CD4-positive, alpha-beta T cell treated with Interleukin-6 at 100 ng/mL for 8 hours (primary cell): ENCODE measurements around the gene CCND1.
A peak's percentile ranks its signal among the peaks of the same experiment; 100 is the strongest.

Experiments used
- DNase-seq: peaks from one replicate; pipeline ENCODE4 v3.0.0-alpha.2; 2020; ENCODE audit warnings: mixed read lengths, low spot score

The CCND1 gene

DNA sequence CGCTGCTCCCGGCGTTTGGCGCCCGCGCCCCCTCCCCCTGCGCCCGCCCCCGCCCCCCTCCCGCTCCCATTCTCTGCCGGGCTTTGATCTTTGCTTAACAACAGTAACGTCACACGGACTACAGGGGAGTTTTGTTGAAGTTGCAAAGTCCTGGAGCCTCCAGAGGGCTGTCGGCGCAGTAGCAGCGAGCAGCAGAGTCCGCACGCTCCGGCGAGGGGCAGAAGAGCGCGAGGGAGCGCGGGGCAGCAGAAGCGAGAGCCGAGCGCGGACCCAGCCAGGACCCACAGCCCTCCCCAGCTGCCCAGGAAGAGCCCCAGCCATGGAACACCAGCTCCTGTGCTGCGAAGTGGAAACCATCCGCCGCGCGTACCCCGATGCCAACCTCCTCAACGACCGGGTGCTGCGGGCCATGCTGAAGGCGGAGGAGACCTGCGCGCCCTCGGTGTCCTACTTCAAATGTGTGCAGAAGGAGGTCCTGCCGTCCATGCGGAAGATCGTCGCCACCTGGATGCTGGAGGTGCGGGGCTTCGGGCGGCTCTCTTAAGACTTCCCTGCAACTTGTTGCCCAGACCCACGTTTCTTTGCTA is at the start of gene CCND1:
Gene CCND1, plus strand, starts transcription at position 162 of the 587 bp plus-strand sequence. Its CDS starts 158 bp downstream, at position 320.
- DNase-seq, result peak; percentile 30

DNA sequence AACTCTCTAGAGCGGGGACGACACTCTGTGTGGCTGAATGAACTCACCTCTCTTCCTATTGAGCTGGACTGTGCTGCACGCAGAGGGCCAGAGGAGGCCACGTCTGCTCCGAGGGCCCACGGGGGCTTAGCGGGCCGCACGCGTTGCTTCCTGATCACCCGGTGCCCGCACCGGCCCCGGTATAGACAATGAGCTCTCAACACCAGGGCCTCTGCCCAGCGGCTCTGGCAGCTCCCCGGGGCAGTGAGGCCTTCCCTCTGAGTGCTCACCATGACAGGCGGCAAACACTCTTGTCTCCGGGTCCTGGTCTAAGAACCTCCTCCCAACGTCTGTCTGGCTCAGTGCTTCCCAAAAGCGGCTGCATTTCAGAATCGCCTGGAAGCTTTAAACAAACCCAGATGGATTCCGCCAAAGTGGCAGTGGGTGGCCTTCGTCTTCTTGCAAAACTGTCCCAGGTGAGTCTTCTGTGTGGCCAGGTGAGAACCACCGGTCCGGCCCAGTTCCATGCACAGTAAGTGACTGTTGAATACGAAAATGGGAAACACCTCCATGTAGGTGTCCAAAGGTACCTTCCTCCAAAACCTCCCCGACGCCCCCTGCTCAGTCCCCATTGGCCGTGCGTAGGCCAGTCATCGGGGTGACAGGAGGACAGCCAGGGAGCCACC is 47.8 kb upstream of the CCND1 start:
- DNase-seq, result no peak

DNA sequence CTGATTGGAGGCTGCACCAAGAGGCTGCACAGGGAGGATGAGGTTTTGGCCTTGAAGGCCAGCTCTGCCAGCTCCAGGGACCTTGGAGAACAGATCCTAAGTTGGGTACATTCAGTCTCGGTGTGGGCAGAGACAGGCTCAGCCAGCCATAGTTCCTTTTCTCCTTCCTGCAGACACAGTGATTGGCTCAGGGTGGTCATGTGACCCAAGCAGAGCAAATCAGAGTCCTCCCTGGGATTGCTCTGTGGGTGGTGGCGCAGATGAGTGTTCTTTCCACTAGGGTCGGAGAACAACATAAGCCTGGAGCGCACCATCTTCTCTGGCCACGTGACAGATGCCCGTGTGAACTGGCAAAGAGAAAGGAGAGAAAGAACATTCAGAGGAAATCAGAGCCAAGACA is 47.1 kb upstream of the CCND1 start:
- DNase-seq, result no peak

- no peak for DNase-seq
These were observed 46.5 kb upstream of the CCND1 start for GRCh38 chr11:69594481-69594880.

DNA sequence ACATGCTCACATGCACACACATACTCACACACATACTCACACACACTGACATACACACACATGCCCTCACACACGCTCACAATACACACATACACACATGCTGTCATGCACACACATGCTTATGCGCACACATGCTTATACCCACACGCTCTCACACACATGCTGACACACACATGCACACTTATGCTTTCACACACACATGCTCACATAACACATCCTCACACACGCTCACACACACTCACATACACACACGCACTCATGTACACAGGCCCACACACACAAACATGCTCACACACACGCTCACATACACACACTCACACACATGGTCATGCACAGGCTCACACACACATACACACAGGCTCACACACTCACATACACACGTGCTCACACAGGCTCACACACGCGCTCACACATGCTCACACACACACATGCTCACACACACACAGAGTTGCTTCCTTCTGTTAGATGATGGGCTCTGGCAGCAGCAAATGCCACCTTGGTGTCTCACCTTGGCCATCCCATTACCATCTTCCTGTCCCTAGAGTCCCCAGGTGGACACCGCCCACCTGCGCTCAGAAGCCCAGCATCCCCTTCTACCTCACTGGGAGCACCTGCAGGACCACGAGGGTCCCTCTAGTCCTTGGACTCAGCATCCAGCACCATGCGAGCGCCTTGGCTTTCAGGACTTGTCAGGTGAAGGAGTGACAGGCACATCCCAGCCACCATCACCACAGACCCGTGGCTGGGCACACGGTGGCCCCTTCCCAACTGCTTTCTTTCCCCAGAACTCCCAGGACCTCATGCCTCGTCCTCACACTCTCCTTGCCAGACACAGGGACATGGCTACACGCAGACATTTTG is 44.9 kb upstream of the CCND1 start:
- DNase-seq, result no peak

DNA sequence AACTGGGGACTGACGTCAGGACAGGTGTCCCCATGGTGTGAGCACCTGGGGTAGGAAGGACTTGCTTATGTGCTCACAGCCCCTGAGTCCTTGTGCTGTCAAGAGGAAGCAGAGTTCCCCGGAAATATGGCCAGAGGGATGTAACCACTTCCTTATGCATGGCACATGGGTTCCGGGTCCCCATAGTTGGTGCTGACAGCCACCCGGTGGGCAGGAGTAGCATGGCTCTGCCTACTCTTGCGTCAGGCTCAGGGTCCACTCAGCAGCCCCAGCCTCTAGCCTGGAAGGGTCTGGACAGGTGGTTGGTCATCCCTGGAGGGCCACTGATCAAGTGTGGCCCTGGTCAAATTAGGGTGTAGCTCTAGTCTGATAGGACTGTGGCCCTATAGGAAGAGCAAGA is 42.8 kb upstream of the CCND1 start:
- no peak for DNase-seq

DNA sequence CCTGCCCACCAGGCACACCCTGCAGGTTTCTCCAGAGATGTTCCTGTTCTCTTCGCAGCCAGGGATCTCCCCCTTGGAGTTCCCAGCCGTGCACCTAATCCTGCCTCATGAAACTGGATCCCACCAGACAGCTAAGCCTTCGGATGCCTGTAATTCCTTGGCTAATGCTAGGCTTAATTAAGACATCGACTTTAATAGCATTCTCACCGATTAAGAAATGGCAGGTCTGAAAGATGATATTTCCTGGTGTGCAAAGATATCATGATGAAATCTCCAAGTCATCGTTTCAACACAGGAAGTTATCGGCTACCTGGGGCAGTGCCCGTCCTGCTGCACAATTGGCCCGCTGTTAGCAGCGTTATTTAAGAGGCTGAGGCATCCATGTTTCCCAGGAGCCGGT is 41.5 kb upstream of the CCND1 start:
- DNase-seq, result no peak

DNA sequence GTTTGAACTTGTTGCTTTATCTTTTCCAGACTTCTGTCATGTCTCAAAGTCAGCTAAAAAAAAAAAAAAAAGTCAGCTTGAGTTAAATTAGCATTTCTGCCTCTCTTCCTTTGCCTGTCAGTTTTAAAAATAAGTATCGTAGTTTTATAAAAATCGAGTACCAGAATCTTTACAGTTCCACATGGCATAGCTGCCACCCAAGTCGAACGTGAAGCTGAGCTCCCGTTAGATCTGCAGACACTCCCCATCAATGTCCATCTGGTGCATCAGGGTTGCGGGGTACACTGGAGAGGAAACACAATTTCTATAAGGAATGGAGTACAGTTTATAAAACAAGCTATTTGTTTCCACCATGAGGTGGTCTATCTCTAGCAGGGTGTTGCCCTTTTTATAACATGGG is 41.0 kb upstream of the CCND1 start:
- no peak for DNase-seq

- no peak for DNase-seq
These were observed 39.7 kb upstream of the CCND1 start for GRCh38 chr11:69601011-69601975.

DNA sequence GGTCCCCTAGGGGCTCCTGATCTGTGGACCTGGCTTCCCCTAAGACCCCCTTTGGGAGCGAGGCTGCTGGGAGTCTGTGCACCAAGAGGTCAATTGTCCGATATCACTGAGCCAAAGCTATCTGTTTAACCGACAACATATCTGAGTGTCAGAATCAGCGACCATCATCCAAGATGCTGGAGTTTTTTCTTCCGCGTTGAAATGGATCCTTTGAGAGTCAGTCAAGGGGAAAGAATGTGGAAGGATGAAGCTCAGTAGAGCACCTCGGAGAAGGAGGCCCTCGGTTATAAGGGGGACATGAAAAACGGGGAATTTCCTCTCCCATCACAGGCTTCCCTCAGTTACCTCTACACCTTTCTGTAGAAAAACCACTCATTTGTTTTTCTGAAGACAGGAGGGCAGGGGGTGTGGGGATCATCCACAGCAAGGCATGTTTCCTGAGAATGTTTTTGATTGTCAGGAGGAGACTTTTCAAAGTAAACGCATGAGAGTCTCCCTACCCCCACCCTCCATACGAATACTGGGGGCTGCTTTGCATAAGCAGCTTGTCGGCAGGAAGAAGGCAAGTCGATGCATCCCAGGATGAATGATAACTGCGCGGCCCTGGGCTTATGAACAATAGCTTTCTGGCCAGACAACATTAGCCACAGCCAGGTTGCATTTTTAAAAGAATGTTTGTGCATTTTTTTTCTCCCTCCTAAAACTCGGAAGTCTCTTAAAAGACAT is 37.7 kb upstream of the CCND1 start:
- DNase-seq, result no peak

DNA sequence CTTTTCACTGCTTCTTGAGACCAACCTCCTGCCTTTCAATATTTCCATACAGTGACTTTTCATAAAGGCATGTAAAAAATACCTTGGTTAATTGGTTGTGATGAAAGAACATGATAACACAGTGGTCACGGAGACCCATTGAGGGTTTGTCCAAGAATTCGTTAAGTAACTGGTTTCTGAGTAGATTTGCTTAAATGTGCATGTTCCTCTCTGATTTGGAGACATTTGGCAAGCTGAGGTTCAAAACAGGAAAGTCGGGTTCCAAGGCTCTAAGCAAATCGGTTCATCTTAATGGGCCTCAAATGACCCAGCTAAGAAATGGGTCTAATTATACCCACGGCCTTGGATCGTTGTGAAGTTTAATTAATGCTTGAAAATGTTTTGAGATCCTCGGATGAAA is 36.9 kb upstream of the CCND1 start:
- DNase-seq, result no peak

- no peak for DNase-seq
These were observed 35.0 kb upstream of the CCND1 start for GRCh38 chr11:69605737-69606526.

DNA sequence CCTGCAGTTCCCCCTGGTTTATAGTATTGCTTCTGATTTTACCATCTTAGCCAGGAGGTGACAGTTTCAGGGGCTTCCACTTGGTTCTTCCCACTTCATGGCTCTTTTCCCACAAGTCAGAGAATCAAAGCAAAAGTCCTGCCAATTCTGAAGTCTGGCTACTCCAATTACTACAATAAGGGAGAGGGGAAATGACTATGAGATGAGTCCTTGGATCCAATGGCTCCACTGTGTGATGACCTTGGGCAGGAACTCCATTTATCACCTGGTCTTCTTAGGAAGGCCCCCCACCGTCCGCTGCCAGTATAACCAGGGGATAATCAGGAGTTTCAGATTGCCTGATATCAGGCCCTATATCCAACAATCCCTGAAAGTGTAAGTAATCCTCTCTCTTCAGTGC is 31.6 kb upstream of the CCND1 start:
- no peak for DNase-seq

DNA sequence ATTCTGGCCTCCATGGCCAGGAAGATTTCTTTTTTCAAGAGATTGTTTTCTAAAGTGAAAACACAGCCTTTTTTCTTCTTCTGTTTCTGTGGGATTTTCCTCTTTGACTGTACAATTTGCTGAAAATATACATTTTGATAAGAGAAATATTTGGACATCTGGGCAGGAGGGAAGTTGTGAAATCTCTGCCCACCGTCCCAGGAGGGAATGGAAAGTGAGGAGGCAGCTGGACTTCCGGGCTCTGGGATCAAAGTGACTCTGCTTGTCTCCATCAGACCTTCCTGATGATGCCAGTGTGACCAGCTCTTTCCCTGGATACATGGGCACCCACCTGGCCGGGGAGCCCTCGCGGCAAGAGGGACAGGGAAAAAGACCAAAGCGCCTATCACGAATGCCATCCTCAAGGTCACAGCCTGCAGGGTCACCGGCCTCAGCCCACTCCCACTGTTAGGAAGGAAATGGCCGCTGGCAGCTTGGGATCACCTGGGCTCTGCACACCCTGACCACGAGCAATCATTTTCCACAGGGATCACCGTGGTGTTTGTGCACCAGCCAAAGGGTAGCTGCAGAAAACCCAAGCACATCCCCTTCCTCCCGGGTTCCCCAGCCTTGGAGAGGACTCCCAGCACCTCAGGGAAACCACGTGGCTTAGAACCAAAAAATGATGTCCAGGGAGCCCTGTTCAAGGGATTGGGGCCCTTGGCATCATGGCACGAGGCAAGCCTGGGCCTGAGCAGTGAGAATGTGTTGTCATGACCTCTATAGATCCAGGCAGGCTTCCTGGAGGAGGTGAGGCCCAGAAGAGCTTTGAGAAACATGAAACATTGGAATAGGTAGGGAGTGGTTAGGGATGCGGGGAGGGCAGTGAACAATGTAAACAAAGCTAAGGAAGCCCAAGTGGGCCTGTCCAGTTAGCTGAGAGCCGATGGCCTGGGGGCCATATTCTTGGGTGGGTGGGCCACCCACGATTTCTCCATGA is 29.1 kb upstream of the CCND1 start:
- no peak for DNase-seq

DNA sequence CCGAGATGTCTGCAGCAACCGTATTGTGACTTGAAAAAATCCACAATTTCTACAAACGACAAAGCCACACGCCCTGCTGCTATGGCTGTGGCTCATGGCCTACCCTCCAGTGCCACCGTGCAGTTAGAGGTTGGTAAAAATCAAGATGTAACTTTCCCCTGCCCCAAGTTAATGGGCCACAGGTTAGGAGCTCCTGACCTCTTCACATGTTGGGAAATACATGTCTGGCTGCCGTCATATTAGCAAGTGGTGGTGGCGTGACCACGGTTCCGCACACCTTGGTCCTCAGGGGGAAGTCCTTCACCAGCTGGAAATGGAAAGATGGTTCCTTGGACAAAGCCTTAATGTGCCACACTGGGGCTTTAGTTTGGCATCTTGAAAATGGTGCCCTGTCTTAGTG is 27.4 kb upstream of the CCND1 start:
- DNase-seq, result no peak

DNA sequence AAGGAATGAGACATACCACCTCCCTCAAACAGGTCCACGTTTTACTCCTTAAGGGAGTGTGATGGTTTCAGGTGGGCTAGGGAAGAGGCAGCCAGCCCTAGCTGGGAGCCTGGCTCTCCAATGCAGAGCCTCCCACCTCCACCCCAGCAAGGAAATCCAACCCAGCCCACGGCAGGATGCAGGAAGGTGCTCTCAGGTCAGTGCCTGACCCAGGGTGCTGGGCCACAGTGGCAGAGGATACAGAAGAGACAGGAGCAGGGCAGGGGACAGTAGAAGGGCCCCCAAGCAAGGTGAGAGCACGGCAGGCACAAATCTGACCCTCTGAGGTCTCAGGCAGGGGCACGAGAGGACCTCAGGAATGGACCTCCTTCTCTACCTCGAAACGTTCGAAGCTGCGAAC is 26.9 kb upstream of the CCND1 start:
- no peak for DNase-seq

DNA sequence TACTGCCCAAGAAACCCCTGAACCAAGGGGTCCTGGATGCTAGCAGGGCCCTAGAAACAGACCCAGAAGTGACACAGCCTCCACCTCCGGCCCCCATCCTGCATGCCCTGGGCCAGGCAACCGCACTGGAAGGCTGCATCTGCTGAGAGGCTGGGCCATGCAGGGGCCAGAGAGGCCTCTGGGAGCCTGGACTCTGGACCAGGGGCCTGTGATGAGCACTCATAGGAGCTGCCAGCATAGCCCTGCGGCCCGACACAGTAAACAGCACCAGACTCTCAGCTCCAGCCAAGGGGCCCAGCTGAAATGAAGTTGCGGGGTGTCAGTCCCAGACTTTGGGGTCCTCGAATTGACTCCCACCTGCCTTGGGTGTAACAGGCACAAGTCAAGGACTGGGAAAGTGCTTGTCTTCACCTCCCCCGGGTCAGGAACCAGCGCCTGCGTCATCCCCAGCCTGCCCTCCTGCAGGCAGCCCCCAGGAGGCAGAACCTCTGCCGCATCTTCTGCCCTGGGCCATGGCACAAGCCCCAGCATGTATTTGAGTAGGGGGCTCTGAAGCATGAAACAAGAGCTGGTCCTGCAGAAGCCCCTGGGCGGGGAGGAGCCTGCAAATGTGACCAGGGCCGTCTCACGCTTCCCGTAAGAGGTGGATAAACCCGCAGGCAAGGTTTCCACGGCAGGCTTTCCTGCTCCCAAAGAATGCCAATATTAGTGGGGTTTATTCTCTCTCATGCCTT is 25.2 kb upstream of the CCND1 start:
- DNase-seq, result no peak

DNA sequence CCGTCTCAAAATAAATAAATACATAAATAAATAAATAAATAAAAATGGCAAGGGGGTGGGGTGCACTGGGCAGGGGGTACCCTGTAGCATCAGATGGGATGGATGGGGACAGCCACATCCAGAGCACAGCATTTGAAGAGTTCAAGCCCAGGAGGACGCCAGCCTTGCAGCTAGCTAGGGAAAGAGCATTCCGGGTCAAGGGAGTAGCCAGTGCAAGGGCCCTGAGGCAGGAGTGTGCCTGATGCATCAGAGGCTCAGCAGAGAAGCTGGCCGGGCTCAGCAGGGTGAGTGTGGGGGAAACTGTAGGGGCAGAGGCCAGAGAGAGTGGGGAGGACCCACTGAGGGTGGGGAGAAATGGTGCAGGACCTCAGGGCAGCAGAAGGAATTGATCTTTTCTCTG is 23.7 kb upstream of the CCND1 start:
- DNase-seq, result no peak

- DNase-seq, result no peak
These were observed 23.3 kb upstream of the CCND1 start for GRCh38 chr11:69617682-69618081.
